ENCODE results near the gene CASP5.

CASP5 gene

GRCh38 chr11:104967534-104968354, 55.2 kb downstream of the CASP5 start:
- no peak for DNase-seq (ENCODE audit: low read depth)

- no peak for DNase-seq (ENCODE audit: low read depth)
These were observed 57.2 kb downstream of the CASP5 start for GRCh38 chr11:104965735-104966134.

- no peak for DNase-seq (ENCODE audit: low read depth)
These were observed 58.7 kb downstream of the CASP5 start for GRCh38 chr11:104964247-104964646.

GRCh38 chr11:104962852-104963251, 60.1 kb downstream of the CASP5 start:
- DNase-seq (ENCODE audit: low read depth), result no peak

- no peak for DNase-seq (ENCODE audit: low read depth)
These were observed 65.7 kb downstream of the CASP5 start for GRCh38 chr11:104957280-104957679.

GRCh38 chr11:104956528-104956927, 66.4 kb downstream of the CASP5 start:
- DNase-seq (ENCODE audit: low read depth), result no peak

GRCh38 chr11:104946907-104947306, 76.1 kb downstream of the CASP5 start:
- DNase-seq (ENCODE audit: low read depth), result no peak
